NCI-H1436 (cell line): ENCODE measurements around the gene SCYL3.
"Not testable (repeated sequence)": the region's sequence is repeated elsewhere in the genome, so short reads cannot be mapped to it uniquely, and the experiment has no call there.

Experiments
- DNase-seq: peaks from one replicate; lab custom pipeline; 2025; lab: John Stamatoyannopoulos, UW

Gene SCYL3

DNA sequence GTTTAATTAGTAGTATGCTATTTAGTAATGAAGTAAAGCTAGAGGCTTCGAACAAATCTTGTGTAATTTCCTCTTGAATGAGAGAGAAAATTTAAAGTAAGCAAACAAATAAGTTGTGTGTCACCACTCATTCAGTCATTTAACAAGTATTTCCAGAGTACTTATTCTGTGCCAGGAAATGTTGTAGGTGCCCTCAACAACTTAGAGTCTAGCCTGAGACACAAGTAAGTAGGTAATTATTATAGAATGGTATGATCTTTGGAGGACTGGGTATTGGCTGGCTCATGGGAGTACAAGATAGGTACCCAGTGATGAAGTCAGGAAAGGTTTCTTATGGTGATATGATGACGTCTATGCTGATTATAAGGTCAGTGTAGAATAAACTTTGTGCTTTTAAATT, 81.6 kb downstream of the SCYL3 start:
- no peak for DNase-seq

DNA sequence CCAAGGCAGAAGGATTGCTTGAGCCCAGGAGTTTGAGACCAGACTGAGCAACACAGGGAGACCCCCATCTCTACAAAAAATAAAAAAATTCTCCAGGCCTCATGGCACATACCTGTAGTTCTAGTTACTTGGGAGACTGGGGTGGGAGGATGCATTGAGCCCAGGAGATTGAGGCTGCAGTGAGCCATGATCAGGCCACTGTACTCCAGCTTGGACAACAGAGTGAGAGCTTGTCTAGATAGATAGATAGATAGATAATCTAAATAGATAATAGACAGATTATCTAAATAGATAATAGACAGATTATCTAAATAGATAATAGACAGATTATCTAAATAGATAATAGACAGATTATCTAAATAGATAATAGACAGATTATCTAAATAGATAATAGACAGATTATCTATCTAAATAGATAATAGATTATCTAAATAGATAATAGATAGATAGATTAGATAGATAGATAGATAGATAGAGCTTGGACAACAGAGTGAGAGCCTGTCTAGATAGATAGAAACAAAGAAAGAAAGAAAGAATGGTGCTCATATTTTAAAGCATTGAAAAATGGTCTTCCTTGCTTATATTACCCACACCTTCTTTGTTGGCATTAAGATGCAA, 82.2 kb downstream of the SCYL3 start:
- DNase-seq: not testable (repeated sequence)

DNA sequence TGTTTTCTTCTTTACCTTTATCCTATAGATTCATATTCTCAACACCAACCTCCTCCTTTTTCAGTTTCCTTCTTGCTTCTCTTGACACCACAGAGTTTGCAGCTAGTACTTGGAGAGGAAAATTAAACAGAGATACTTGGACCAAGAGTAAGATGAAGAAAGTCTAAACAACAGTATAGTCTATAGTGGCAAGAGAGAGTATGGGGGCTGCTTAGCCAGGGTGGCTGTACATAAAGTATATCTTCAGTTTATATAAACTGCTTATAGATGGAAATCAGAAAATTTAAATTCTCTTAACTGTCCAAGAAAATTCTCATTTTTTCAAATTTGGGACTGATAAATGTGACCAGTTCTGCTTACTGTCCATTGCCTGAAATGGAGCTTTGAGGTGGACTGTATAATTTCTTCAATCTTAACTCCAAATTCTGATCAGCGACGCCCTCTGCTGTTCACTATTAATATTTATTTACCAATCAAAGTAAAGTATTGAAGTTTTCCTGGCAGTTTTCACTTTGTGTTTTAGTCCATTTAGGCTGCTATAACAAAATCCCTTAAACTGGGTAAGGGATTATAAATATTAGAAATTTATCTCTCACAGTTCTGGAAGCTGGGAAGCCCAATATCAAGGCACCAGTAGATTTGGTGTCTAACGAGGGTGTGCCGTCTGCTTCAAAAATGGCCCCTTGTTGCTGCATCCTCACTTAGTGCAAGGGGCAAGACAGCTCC, 84.2 kb downstream of the SCYL3 start:
- DNase-seq: no peak

DNA sequence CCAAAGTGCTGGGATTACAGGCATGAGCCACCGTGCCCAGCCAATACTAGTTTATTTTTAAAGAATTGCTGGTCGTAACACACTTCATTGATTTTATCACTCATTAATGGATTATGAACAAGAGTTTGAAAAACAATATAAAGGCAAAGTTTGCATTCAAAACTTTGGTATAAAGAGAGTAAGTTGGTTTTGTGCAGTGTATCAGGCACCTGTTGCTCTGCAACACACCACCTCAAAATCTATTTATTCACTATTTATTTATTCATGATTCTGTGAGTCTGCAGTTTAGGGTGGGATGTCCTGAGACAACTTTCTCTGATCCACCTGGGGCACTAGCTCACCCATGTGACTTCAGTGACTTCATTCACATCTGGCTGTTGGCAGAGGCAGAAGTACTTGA, 88.8 kb downstream of the SCYL3 start:
- DNase-seq: no peak

DNA sequence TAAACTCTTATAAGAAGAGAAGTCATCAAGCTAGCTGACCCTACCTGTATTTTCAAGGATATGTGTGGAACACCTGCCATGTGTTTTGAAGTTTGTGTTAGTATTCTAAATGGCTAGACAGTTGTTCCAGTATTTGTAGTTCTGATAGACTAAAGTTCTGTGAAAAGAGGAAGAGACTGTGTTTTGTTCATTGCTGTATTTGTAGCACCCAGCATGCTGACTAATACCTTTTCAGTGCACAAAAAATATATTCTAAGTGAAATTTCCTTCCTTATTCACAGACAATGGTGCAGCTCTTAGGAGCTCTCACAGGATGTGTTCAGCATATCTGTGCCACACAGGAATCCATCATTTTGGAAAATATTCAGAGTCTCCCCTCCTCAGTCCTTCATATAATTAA, 90.8 kb downstream of the SCYL3 start:
- no peak for DNase-seq
